Large intestine (tissue), 3 donors: Measurements from ENCODE around the gene LRMDA. TPM values are rescaled to one million over a fixed set of nuclear protein-coding genes. Genes with fewer than 3 reads are reported as not detected.
A peak's percentile ranks its signal among the peaks of the same experiment; 100 is the strongest.

Experiments used
- DNase-seq, 2 donors: peaks; one replicate each; pipeline versions ENCODE4 v3.0.0 to v3.0.0-alpha.2; 2013
- H3K27ac ChIP-seq: one replicate; pipeline ENCODE4 v1.5.1; 2013; ENCODE audit warnings: low read length
- H3K27me3 ChIP-seq: 2 replicates; pipeline ENCODE4 v1.6.1; 2013; ENCODE audit warnings: low read length; ENCODE audit not compliant: control insufficient read depth, insufficient read depth
- H3K36me3 ChIP-seq: 2 replicates; pipeline ENCODE4 v1.6.1; 2013; ENCODE audit warnings: low read length; ENCODE audit not compliant: control insufficient read depth, insufficient read depth
- H3K4me1 ChIP-seq: one replicate; pipeline ENCODE4 v1.6.1; 2013; ENCODE audit warnings: low read length; ENCODE audit not compliant: control insufficient read depth, insufficient read depth
- H3K4me3 ChIP-seq: one replicate; pipeline ENCODE4 v1.5.1; 2013; ENCODE audit warnings: low read length
- H3K9me3 ChIP-seq: one replicate; pipeline ENCODE4 v1.6.1; 2013; ENCODE audit warnings: mild to moderate bottlenecking, low read depth, low read length, moderate library complexity; ENCODE audit not compliant: control insufficient read depth
- WGBS: methylation state at CpG from one replicate; pipeline ENCODE4 v1.1.5; 2013; ENCODE audit warnings: low lambda C conversion rate; ENCODE audit not compliant: insufficient coverage; 5-methylcytosine and 5-hydroxymethylcytosine counted together
- polyA plus RNA-seq: library from polyadenylated mRNA; unstranded; fragments of 120-200 nt; gene quantifications from one replicate; pipeline ENCODE4 v1.2.1, GENCODE V29; 2013

Gene LRMDA
- polyA plus RNA-seq, 1 donor = 5.3 TPM

GRCh38 chr10:76210211-76210610 lies 778.8 kb downstream of the LRMDA start:
- 100% methylated on average over 2 of the region's 3 CpGs for WGBS

GRCh38 chr10:76211691-76212090 lies 780.3 kb downstream of the LRMDA start:
- no peaks in the 10 kb centered on the region for H3K9me3 ChIP-seq
- H3K27ac ChIP-seq = no peak overlapping the region
- DNase-seq = no peak
- H3K27me3 ChIP-seq = no peaks in the 10 kb centered on the region
- H3K4me1 ChIP-seq = no peaks in the 10 kb centered on the region
- WGBS = no CpG with 5 or more reads among the region's 1 CpG
- H3K36me3 ChIP-seq = no peaks in the 10 kb centered on the region
- no peak overlapping the region for H3K4me3 ChIP-seq

More at GRCh38 chr10:76210211-76210610, 778.8 kb downstream of the LRMDA start:
- Histone ChIP-seq H3K4me3 (no peak overlapping the region), H3K9me3 (no peaks in the 10 kb centered on the region), H3K27ac (no peak overlapping the region), H3K27me3 (no peaks in the 10 kb centered on the region), H3K4me1 (no peaks in the 10 kb centered on the region), H3K36me3 (no peaks in the 10 kb centered on the region)
- no peak for DNase-seq

GRCh38 chr10:76213876-76214275 lies 782.5 kb downstream of the LRMDA start:
- no CpG with 5 or more reads among the region's 2 CpGs for WGBS
- no peak for DNase-seq
- Histone ChIP-seq H3K4me1 (no peaks in the 10 kb centered on the region), H3K27me3 (no peaks in the 10 kb centered on the region), H3K27ac (no peak overlapping the region), H3K36me3 (no peaks in the 10 kb centered on the region), H3K9me3 (no peaks in the 10 kb centered on the region), H3K4me3 (no peak overlapping the region)

- no peak for DNase-seq
- Histone ChIP-seq H3K27me3 (no peaks in the 10 kb centered on the region), H3K36me3 (no peaks in the 10 kb centered on the region), H3K9me3 (no peaks in the 10 kb centered on the region), H3K4me3 (no peak overlapping the region), H3K27ac (no peak overlapping the region), H3K4me1 (no peaks in the 10 kb centered on the region)
- WGBS = 100% methylated on average over 2 of the region's 6 CpGs
Observed at GRCh38 chr10:76218035-76218434, 786.6 kb downstream of the LRMDA start.

- Histone ChIP-seq H3K27ac (no peak overlapping the region), H3K4me1 (peaks cover 4% of the 10 kb centered on the region), H3K9me3 (no peaks in the 10 kb centered on the region), H3K4me3 (no peak overlapping the region), H3K27me3 (no peaks in the 10 kb centered on the region), H3K36me3 (no peaks in the 10 kb centered on the region)
- WGBS = no CpG with 5 or more reads among the region's 5 CpGs
- no peak for DNase-seq
Observed at GRCh38 chr10:76229341-76229740, 797.9 kb downstream of the LRMDA start.

GRCh38 chr10:76230921-76231285 lies 799.5 kb downstream of the LRMDA start:
- Histone ChIP-seq H3K36me3 (no peaks in the 10 kb centered on the region), H3K27me3 (no peaks in the 10 kb centered on the region), H3K27ac (no peak overlapping the region), H3K9me3 (no peaks in the 10 kb centered on the region), H3K4me3 (no peak overlapping the region), H3K4me1 (peaks cover 4% of the 10 kb centered on the region)
- WGBS = 0% methylated on average over 1 of the region's 1 CpG
- DNase-seq = no peak

GRCh38 chr10:76231286-76231934 lies 800.0 kb downstream of the LRMDA start:
- no peak overlapping the region for H3K4me3 ChIP-seq
- no peaks in the 10 kb centered on the region for H3K36me3 ChIP-seq
- H3K27me3 ChIP-seq = no peaks in the 10 kb centered on the region
- H3K4me1 ChIP-seq = peaks cover 4% of the 10 kb centered on the region
- H3K27ac ChIP-seq = no peak overlapping the region
- DNase-seq = peak in 1 of 2 donors; percentile 17
- H3K9me3 ChIP-seq = no peaks in the 10 kb centered on the region
- no CpG with 5 or more reads among the region's 2 CpGs for WGBS

GRCh38 chr10:76234499-76235226 lies 803.2 kb downstream of the LRMDA start:
- no peak overlapping the region for H3K27ac ChIP-seq
- DNase-seq = no peak

GRCh38 chr10:76236356-76236755 lies 804.9 kb downstream of the LRMDA start:
- no peak for DNase-seq
- no CpG with 5 or more reads among the region's 2 CpGs for WGBS
- Histone ChIP-seq H3K4me1 (no peaks in the 10 kb centered on the region), H3K27ac (no peak overlapping the region), H3K9me3 (no peaks in the 10 kb centered on the region), H3K4me3 (no peak overlapping the region), H3K36me3 (no peaks in the 10 kb centered on the region), H3K27me3 (no peaks in the 10 kb centered on the region)

More at GRCh38 chr10:76234499-76235226, 803.2 kb downstream of the LRMDA start:
- H3K4me1 ChIP-seq = peaks cover 4% of the 10 kb centered on the region
- no peaks in the 10 kb centered on the region for H3K27me3 ChIP-seq
- WGBS = 72% methylated on average over 3 of the region's 4 CpGs
- H3K36me3 ChIP-seq = no peaks in the 10 kb centered on the region
- H3K9me3 ChIP-seq = no peaks in the 10 kb centered on the region
- no peak overlapping the region for H3K4me3 ChIP-seq

GRCh38 chr10:76242956-76243355 lies 811.5 kb downstream of the LRMDA start:
- Histone ChIP-seq H3K27me3 (no peaks in the 10 kb centered on the region), H3K4me1 (no peaks in the 10 kb centered on the region)

More at GRCh38 chr10:76242956-76243355, 811.5 kb downstream of the LRMDA start:
- Histone ChIP-seq H3K27ac (no peak overlapping the region), H3K4me3 (no peak overlapping the region), H3K9me3 (no peaks in the 10 kb centered on the region), H3K36me3 (no peaks in the 10 kb centered on the region)
- DNase-seq = no peak
- 40% methylated on average over 1 of the region's 8 CpGs for WGBS
